Left lobe of liver (tissue), 2 donors: ENCODE data around the gene PRDM13. TPM values are rescaled to one million over a fixed set of nuclear protein-coding genes. Genes with fewer than 3 reads are reported as not detected.

ENCODE experiments used
- ATAC-seq: fragments of 200-7000 bp; cut with Tn5 transposase; one replicate; pipeline ENCODE4 v1.9.1; 2020; ENCODE audit warnings: mild to moderate bottlenecking, moderate library complexity
- DNase-seq: peaks from one replicate; pipeline ENCODE4 v3.0.0-alpha.2; 2020; ENCODE audit warnings: low spot score
- total RNA-seq: library from RNA; stranded (reverse); gene quantifications from one replicate; pipeline ENCODE4 v1.2.1, GENCODE V29; 2021
- donor health status: DM: no; HTN: no; CAD: no; lungs with moderate emphysema.
- donor health status: DM: no; HTN: yes; CAD: no.

Gene PRDM13
- total RNA-seq, 1 donor from 2014 or later: not detected

- ATAC-seq (peak; percentile 56), DNase-seq (no peak)
These were observed 3.0 kb upstream of the PRDM13 start for GRCh38 chr6:99603421-99604165.

- no peak for ATAC-seq
- no peak for DNase-seq
These were observed 2.2 kb upstream of the PRDM13 start for GRCh38 chr6:99604166-99605073.

DNA sequence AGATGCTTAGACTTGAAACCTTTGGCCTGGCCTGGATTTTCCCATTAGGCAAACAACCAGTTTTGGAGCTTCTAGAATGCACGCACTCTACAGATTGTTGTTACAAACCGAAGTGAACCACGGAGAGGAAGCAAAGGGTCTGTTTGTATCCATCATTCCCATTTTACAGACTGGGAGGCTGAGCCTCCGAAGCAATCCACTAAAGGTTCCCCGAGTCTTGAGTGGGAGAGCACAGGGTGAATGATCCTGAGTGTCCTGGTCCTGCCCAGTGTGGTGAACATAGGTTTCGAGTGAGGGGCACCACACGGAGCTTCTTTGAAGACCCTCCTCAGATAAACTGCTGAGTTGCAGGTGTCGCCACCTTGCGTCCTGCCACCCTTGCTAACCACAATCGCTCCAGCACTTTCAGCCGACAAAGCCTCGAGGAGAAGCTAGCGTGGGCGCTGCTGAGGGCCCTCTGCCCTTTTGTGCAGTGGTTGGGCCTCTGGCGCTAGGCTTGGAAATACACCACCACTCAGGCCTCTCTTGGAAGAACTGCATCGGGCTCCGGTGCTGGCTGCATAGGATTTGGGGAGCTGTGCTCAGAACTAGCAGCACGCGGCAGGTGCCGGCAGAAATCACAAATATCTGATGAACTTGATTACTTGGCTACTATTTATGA, 1.4 kb upstream of the PRDM13 start:
- ATAC-seq (no peak), DNase-seq (no peak)

DNA sequence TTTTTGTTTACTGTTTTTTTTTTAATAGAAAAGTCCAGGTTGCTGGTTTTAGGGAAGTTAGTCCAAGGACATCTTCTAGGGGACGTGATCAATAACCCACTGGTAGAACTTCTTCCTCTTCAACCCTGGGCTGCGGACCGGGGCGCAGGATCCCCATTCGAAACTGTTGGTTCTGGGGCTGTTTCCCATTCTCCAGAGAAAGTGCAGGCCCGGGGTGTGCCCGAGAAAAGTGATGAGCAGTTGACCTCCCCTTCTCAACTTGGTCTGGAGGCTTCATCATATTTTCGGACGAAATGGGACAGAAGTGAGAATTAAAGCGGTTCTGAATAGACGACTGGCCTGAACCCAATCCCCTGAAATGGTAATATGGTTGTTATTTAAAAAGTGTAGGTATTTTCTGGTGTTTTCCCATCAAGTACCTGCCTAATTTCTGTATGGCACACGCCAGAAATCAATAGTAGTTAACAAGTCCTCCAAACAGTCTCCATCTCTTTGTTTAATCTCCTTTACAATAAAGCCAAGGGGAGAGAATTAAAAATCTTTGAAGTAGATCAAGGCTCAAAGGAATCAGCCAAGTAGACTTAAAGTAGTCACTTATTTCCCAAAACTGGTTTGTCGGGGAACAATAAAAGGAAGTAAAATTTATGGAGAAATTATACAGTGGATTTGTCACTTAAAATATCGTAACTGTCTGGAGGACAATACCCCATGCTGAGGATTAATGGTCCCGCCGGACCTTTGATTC, 550 bp upstream of the PRDM13 start:
- DNase-seq (no peak), ATAC-seq (no peak)

- ATAC-seq: no peak
- no peak for DNase-seq
These were observed 893 bp downstream of the PRDM13 start for GRCh38 chr6:99607416-99608036.

GRCh38 chr6:99608059-99608885, 1.6 kb downstream of the PRDM13 start:
- no peak for ATAC-seq
- no peak for DNase-seq

DNA sequence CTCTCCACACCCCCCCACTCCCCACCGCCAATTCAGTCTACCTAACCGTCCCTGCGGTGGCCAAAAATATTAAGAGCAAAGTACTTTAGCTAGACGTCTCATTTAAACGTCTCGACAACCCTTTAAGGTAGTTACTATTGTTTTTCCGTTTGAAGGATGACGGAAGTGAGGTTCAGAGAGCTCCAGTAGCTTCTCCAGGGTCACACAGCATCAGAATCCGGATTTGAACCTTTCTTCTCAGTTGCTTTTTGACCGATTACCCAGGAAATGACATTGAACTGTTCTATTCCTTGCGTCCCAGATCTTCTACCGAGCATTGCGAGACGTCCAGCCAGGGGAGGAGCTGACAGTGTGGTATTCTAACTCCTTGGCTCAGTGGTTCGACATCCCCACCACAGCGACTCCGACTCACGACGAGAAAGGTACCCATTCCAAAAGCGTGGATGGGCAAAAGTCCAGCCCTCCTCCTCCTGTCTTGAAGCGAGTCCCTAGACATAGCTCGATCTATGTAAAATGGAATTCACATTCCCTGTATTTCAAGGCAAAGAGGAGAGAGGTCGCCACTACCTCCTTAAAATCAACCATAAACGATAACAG, 2.4 kb downstream of the PRDM13 start:
- DNase-seq: no peak
- ATAC-seq: no peak

DNA sequence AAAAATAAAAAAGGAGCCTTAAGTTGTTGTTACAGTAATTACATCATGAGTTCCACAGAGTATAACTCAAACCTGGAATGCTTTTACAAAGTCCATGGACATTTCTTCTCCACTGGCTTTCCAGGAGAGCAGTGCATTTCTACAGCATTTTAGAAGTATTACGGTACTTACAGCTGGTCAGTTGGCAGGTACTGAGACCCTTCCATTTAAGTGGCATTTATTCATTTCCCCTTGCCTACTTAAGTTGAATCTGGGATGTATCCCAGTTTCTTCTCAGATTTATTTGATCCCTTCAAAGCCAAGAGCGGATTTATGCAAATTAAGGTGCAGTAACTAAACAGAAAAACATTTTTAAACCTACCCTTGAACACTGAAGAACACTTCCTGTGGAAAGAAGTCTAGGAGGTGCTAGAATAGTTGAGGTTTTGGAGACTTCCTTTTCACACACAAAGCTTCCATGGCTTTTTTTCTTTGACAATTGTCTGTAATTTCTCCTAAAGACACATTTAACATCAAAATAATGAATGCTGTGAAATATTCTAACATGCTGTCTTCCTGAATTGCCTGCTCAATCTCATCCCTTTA, 3.4 kb downstream of the PRDM13 start:
- no peak for DNase-seq
- no peak for ATAC-seq

DNA sequence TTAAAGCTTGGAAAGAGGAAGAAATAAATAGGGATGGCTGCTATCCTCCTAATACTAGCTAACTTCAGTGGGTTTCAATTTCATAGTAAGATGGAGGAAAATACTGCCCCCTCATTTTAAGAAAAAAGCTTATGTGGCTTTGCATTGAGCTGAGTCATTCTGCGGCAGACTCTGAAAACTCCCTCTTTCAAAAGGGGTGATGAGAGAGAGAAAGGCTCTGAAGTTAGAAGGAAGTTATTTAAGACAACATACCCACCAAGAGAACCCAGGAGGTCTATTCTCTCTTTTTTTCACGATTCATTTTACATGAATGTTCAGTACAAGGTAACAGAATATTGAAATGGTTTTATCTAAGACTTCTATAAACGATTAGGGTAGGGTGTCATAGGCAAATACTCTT, 4.5 kb downstream of the PRDM13 start:
- no peak for DNase-seq
- no peak for ATAC-seq

DNA sequence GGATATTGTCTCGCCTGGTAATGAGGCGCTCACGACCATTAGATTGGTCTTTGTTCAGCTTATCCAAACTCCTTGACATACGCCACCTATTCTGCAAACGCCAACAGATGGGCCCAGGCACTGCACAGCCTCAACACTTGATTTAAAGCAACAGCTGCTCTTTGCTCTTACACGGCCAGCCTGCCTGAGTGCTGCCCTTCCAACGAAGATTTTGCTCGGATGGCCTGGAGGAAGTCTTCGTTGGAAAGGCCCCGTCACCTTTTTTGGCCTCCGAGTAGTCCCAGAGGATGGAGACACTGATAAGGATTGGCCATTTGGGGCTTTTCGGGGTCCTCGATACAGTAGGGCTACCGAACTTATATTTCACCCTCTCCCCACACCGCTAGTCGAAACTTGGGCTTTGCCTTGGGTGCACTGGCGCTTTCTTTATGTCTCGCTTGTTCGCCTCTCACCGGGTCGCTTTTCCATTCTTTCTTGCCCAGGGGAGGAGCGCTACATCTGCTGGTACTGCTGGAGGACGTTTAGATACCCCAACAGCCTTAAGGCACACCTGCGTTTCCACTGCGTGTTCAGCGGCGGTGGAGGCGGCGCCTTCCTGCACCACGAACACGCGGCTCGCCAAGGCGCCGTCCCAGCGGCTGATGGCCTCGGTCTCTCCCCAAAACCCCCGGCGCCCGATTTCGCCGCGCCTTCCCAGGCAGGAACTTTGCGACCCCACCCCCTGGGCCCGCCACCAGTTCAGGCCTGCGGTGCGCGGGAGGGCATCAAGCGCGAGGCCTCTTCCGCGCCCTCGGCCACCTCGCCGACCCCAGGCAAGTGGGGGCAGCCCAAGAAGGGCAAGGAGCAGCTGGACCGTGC, 6.1 kb downstream of the PRDM13 start:
- peak; percentile 30 for ATAC-seq
- DNase-seq: no peak

- ATAC-seq: peak; percentile 78
These were observed 6.7 kb downstream of the PRDM13 start for GRCh38 chr6:99613409-99613704.

DNA sequence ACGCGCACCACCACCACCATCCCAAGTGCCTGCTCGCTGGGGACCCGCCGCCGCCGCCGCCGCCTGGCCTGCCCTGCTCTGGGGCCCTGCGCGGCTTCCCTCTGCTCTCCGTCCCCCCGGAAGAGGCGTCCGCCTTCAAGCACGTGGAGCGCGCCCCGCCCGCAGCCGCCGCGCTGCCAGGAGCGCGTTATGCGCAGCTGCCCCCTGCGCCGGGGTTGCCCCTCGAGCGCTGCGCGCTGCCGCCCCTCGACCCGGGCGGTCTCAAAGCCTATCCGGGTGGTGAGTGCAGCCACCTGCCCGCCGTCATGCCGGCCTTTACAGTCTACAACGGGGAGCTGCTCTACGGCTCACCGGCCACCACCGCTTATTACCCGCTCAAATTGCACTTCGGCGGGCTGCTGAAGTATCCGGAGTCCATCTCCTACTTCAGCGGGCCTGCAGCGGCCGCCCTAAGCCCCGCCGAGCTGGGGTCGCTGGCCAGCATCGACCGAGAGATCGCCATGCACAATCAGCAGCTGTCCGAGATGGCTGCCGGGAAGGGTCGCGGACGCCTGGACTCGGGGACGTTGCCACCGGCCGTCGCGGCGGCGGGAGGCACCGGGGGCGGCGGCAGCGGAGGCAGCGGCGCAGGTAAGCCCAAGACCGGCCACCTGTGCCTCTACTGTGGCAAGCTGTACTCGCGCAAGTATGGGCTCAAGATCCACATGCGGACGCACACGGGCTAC, 7.2 kb downstream of the PRDM13 start:
- DNase-seq (no peak), ATAC-seq (peak; percentile 61)

More at GRCh38 chr6:99613409-99613704, 6.7 kb downstream of the PRDM13 start:
- DNase-seq: no peak

DNA sequence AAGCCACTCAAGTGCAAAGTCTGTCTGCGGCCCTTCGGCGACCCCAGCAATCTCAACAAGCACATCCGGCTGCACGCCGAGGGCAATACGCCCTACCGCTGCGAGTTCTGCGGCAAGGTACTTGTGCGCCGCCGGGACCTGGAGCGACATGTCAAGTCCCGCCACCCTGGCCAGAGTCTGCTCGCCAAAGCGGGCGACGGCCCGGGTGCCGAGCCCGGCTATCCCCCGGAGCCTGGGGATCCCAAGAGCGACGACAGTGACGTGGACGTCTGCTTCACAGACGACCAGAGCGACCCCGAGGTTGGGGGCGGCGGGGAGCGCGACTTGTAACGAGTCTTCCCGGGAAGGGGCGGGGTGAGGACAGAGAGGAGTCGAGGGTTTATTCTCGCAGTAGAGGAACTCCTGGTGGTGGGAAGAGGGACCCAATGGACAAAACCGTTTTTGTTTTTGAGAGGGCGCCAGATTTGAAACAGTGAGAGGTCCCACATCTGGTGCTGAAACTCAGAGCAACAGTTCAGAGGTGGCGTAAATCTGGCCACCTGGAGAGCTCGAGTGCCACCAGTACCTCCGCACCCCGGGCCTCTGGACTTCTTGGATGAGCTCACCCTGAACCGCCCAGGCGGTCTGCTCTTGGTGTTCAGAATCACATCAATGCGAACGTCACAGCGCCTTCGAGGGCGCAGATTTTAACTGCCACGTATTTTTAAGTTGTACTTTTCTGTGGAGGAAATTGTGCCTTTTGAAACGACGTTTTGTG, 8.0 kb downstream of the PRDM13 start:
- DNase-seq (no peak), ATAC-seq (peak; percentile 24)

DNA sequence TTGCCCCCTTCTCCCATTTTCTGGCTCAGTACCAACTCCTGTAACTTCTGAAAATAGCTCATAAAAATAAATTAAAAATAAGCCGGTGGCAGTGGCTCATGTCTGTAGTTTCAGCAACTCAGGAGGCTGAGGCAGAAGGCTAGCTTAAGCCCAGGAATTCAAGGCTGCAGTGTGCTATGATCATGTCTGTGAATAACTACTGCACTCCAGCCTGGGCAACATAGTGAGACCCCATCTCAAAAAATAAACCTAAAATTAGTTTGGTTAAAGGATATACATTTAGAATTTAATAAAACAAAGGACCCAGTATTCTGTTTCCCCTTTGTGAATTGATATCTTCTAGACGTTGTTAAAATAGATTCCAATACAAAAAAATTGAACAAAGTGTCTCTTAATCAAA, 10.5 kb downstream of the PRDM13 start:
- no peak for ATAC-seq
- DNase-seq: no peak

DNA sequence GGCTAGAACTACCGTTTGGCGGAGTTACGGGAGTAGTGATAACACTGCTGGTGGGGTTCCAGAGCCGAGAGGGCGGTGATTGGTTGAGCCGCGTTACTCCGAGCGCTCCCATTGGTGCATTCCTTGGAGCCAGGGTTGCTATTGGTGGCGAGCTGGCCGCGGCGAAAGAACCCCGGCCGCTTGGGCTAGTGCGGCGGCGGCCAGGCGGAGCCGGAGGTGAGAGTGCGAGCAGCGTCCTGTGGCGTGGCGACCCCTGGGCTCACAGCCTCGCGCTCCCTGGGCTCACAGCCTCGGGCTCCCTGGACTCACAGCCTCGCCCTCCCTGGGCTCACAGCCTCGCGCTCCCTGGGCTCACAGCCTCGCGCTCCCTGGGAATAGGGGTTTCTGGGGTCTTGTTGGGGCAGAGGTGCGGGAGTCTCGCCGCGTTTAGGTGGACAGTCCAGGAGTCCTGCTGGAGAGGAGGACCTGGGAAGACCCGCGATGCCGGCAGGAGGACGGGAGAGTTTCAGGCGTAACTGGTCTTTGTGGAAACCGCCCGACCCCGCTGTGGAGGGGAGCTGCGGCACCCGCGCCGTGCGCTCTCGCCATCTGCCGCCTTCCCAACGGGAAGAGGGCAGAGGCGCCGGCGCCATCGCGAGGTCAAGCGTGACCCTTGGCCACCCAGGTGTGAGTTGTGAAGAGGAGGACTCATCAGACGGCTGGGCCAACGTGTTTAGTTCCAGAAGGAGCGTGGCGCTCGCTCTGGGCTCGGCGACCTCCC, 12.2 kb downstream of the PRDM13 start:
- ATAC-seq: no peak
- no peak for DNase-seq

DNA sequence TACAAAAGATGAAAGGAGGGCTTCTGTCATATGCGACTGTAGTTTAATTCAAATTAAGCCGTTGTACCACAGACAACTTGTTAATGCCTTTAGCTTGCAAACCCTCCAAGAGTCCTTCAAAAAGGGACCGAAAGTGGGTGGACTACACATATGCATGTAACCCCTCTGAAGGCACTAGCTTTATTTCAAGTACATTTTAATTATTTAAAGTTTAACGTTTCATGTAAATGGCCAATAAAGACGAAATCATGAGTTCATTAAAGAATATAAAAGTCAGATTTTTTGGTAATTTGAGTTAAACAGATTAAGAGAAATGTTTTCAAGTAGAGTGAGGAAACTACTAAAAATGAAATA, 12.8 kb downstream of the PRDM13 start:
- no peak for DNase-seq
- no peak for ATAC-seq
